T-cell (primary cell): ENCODE measurements around the gene RRP36. TPM values are rescaled to one million over a fixed set of nuclear protein-coding genes. Genes with fewer than 3 reads are reported as not detected.
A peak's percentile ranks its signal among the peaks of the same experiment; 100 is the strongest.

ENCODE experiments used
- ATAC-seq, 4 experiments: fragments of 200-7000 bp in 3 of 4; fragments of 150-1000 bp in 1 of 4; cut with Tn5 transposase; replicated peaks in 1 of 4; 1 replicate in 3 of 4; 2 replicates in 1 of 4; pipeline ENCODE4 v1.10.0; 2021; ENCODE audit warnings: moderate library complexity in 3 of 4, mild to moderate bottlenecking in 2 of 4, moderate number of reproducible peaks in 1 of 4
- CTCF ChIA-PET, 2 donors: fragments of 300-600 bp; sonication (Branson Sonifier 250); formaldehyde crosslinking; loops; one replicate each; lab custom pipeline; 2022; ENCODE audit warnings: antibody characterized with exemption in 2 of 2; lab: Charles Lee
- POLR2A ChIA-PET, 2 donors: fragments of 300-600 bp; sonication (Branson Sonifier 250); formaldehyde crosslinking; loops; one replicate each; lab custom pipeline; 2022; ENCODE audit warnings: antibody characterized with exemption in 2 of 2; lab: Charles Lee
- DNase-seq, 35 experiments: peaks; one replicate each; pipeline versions ENCODE4 v3.0.0 to v3.0.0-alpha.2; 2013 to 2023
- H3K27ac ChIP-seq: one replicate; pipeline ENCODE4 v1.5.1; 2013; ENCODE audit warnings: low read length
- H3K27me3 ChIP-seq, 2 experiments: replicated peaks in 1 of 2; 1 replicate in 1 of 2; 2 replicates in 1 of 2; pipeline versions ENCODE4 v1.6.1 to v1.7.0; 2013; ENCODE audit warnings: low read length in 1 of 2, mixed read lengths in 1 of 2; ENCODE audit not compliant: control insufficient read depth in 2 of 2, insufficient read depth in 2 of 2; ENCODE audit errors: extremely low read depth in 1 of 2
- H3K36me3 ChIP-seq, 2 donors: 1 replicate in 1 of 2; 2 replicates in 1 of 2; pipeline versions ENCODE4 v1.6.1 to v1.7.0; 2013; ENCODE audit warnings: low read length in 1 of 2; ENCODE audit not compliant: control insufficient read depth in 2 of 2, insufficient read depth in 1 of 2; ENCODE audit errors: extremely low read depth in 1 of 2
- H3K4me1 ChIP-seq, 2 experiments: 1 replicate in 1 of 2; 2 replicates in 1 of 2; pipeline versions ENCODE4 v1.6.1 to v1.7.0; 2013; ENCODE audit warnings: low read length in 2 of 2, mixed read lengths in 1 of 2; ENCODE audit not compliant: insufficient read depth in 2 of 2, control insufficient read depth in 1 of 2; ENCODE audit errors: extremely low read depth in 1 of 2
- H3K4me3 ChIP-seq, 2 donors: 1 replicate in 1 of 2; 2 replicates in 1 of 2; pipeline versions ENCODE4 v1.5.1 to v1.7.0; 2013; ENCODE audit warnings: mild to moderate bottlenecking in 2 of 2, low read length in 1 of 2, moderate library complexity in 1 of 2; ENCODE audit not compliant: control insufficient read depth in 1 of 2; ENCODE audit errors: extremely low read depth in 1 of 2
- H3K9me3 ChIP-seq: 2 replicates; pipeline ENCODE4 v1.7.0; 2013
- H3K27ac Mint-ChIP-seq, 2 donors: one replicate each; pipeline ENCODE4 v1.8.0; 2020 to 2021; ENCODE audit warnings: mild to moderate bottlenecking in 2 of 2, mixed read lengths in 2 of 2
- H3K27me3 Mint-ChIP-seq, 2 donors: one replicate each; pipeline ENCODE4 v1.8.0; 2021 to 2022; ENCODE audit warnings: mixed read lengths in 2 of 2
- H3K36me3 Mint-ChIP-seq: one replicate; pipeline ENCODE4 v1.8.0; 2021; ENCODE audit warnings: mixed read lengths
- H3K4me1 Mint-ChIP-seq, 3 donors: one replicate each; pipeline ENCODE4 v1.8.0; 2020 to 2022; ENCODE audit warnings: mixed read lengths in 3 of 3, mild to moderate bottlenecking in 1 of 3
- H3K4me3 Mint-ChIP-seq, 3 donors: one replicate each; pipeline ENCODE4 v1.8.0; 2020 to 2022; ENCODE audit warnings: mild to moderate bottlenecking in 3 of 3, mixed read lengths in 3 of 3, moderate library complexity in 3 of 3
- H3K9me3 Mint-ChIP-seq, 3 donors: one replicate each; pipeline ENCODE4 v1.8.0; 2020 to 2022; ENCODE audit warnings: mixed read lengths in 3 of 3
- WGBS: methylation state at CpG from one replicate; pipeline ENCODE4 v1.1.5; 2013; ENCODE audit warnings: missing lambda C conversion rate; ENCODE audit not compliant: insufficient coverage; 5-methylcytosine and 5-hydroxymethylcytosine counted together
- total RNA-seq, 35 experiments: library from RNA in 6 of 35; stranded (reverse) in 6 of 35; fragments of 120-200 nt in 1 of 35; gene quantifications; one replicate each; pipeline versions ENCODE4 v1.2.1 to v1.2.4 and lab custom pipeline; 2013 to 2026

Gene RRP36
- 10 to 100 TPM; 27.3 to 51.2 (median 47.3) TPM for total RNA-seq
- total RNA-seq (2013), result 56.5 TPM
- total RNA-seq (lab: John Stamatoyannopoulos, UW), result 20.7 to 105 (median 48.6) reads per million in 29 experiments

- Mint-ChIP-seq H3K9me3 (no peaks in the 10 kb centered on the region), H3K4me1 (peaks cover 28 to 44% (median 40%) of the 10 kb centered on the region in 3 donors), H3K27me3 (no peaks in the 10 kb centered on the region), H3K36me3 (peaks cover 36% of the 10 kb centered on the region), H3K4me3 (peak within 1 kb of the TSS; percentile 93 to 98 (median 96)), H3K27ac (peak within 1 kb of the TSS; percentile 84 to 92)
- DNase-seq, result peak; percentile 12 to 78 (median 56)
- no peaks in the 10 kb centered on the region for H3K9me3 ChIP-seq
- peak; percentile 89 to 92 (median 90) for ATAC-seq
- ChIA-PET CTCF (interaction anchor here in 1 of 2 donors (0.6 to 1.6 kb wide), 4 partner anchors 32 to 585 kb away, joined by 3 to 11 read pairs (median 4); partner anchors contain the start of genes CNPY3 and CUL7), POLR2A (interaction anchor here (0.6 to 0.7 kb wide), 5 partner anchors 54 to 1106 kb away, joined by 4 to 8 read pairs (median 5); partner anchors contain the start of gene TMEM63B (in 1 of the 2))
- WGBS, result under 1% methylated on average over 53 of the region's 56 CpGs
- H3K4me3 ChIP-seq, result peak within 1 kb of the TSS; percentile 94 to 95
- H3K4me1 ChIP-seq, result peaks cover 3 to 42% of the 10 kb centered on the region in 2 experiments
- no peaks in the 10 kb centered on the region for H3K27me3 ChIP-seq
- peak within 1 kb of the TSS; percentile 54 for H3K27ac ChIP-seq
- H3K36me3 ChIP-seq, result peaks cover 17 to 56% of the 10 kb centered on the region in 2 donors
Observed at GRCh38 chr6:43021270-43022047, at the start of gene RRP36. RRP36 (plus strand) TSS chr6:43021623; CDS start chr6:43021655, 32 bp downstream.

- WGBS, result 87% methylated on average over 3 of the region's 3 CpGs
- Histone ChIP-seq H3K4me3 (no peak overlapping the region), H3K4me1 (peaks cover 4 to 12% of the 10 kb centered on the region in 2 experiments), H3K27ac (no peak overlapping the region), H3K27me3 (no peaks in the 10 kb centered on the region), H3K36me3 (peaks cover 2 to 49% of the 10 kb centered on the region in 2 donors), H3K9me3 (no peaks in the 10 kb centered on the region)
- Mint-ChIP-seq H3K4me3 (no peak overlapping the region), H3K4me1 (peaks cover 15 to 19% (median 17%) of the 10 kb centered on the region in 3 donors), H3K36me3 (peaks cover 11% of the 10 kb centered on the region), H3K9me3 (no peaks in the 10 kb centered on the region), H3K27ac (no peak overlapping the region), H3K27me3 (no peaks in the 10 kb centered on the region)
- CTCF ChIA-PET, result no interaction called here
- DNase-seq (no peak), ATAC-seq (no peak)
- POLR2A ChIA-PET, result interaction anchor here in 1 of 2 donors (0.6 kb wide), 1 partner anchor 398 kb away, joined by 9 read pairs; the partner anchor contains the start of gene ZNF318
Observed at GRCh38 chr6:42971746-42972327, 49.6 kb upstream of the RRP36 start.

- H3K36me3 ChIP-seq, result peaks cover 2 to 33% of the 10 kb centered on the region in 2 donors
- POLR2A ChIA-PET, result interaction anchor here in 1 of 2 donors (1.3 kb wide), 1 partner anchor 9 kb away, joined by 3 read pairs; no protein-coding TSS in a partner anchor
- H3K4me1 ChIP-seq, result peaks cover 12 to 29% of the 10 kb centered on the region in 2 experiments
- H3K4me3 Mint-ChIP-seq, result no peak overlapping the region
- no peak for ATAC-seq
- H3K27ac Mint-ChIP-seq, result peak overlapping the region in 1 of 2 donors; percentile 24
- no peak for DNase-seq
- peaks cover 10% of the 10 kb centered on the region for H3K36me3 Mint-ChIP-seq
- no peak overlapping the region for H3K4me3 ChIP-seq
- H3K27ac ChIP-seq, result no peak overlapping the region
- H3K9me3 Mint-ChIP-seq, result no peaks in the 10 kb centered on the region
- no peaks in the 10 kb centered on the region for H3K9me3 ChIP-seq
- no peaks in the 10 kb centered on the region for H3K27me3 Mint-ChIP-seq
- peaks cover 21 to 32% (median 29%) of the 10 kb centered on the region in 3 donors for H3K4me1 Mint-ChIP-seq
- H3K27me3 ChIP-seq, result no peaks in the 10 kb centered on the region
- WGBS, result 95% methylated on average over 3 of the region's 3 CpGs
- CTCF ChIA-PET, result interaction anchor here in 1 of 2 donors (0.6 to 1.3 kb wide), 2 partner anchors 40 to 822 kb away, joined by 3 to 5 read pairs; partner anchors contain the start of genes KLHDC3 and MEA1
Observed at GRCh38 chr6:42973926-42974325, 47.5 kb upstream of the RRP36 start.

GRCh38 chr6:42974919-42975505 lies 46.4 kb upstream of the RRP36 start:
- peaks cover 17 to 36% of the 10 kb centered on the region in 2 experiments for H3K4me1 ChIP-seq
- Mint-ChIP-seq H3K4me1 (peaks cover 30 to 43% (median 40%) of the 10 kb centered on the region in 3 donors), H3K9me3 (no peaks in the 10 kb centered on the region), H3K27me3 (no peaks in the 10 kb centered on the region), H3K4me3 (no peak overlapping the region), H3K36me3 (peaks cover 7% of the 10 kb centered on the region), H3K27ac (peak overlapping the region in 1 of 2 donors; percentile 72)
- POLR2A ChIA-PET, result interaction anchor here in 1 of 2 donors (0.8 to 1.3 kb wide), 2 partner anchors 10 to 14 kb away, joined by 3 read pairs; no protein-coding TSS in a partner anchor
- peaks cover 0 to 25% of the 10 kb centered on the region in 2 donors for H3K36me3 ChIP-seq
- DNase-seq (no peak), ATAC-seq (no peak)
- H3K4me3 ChIP-seq, result no peak overlapping the region
- no peak overlapping the region for H3K27ac ChIP-seq
- H3K9me3 ChIP-seq, result no peaks in the 10 kb centered on the region
- no CpG with 5 or more reads among the region's 5 CpGs for WGBS
- CTCF ChIA-PET, result interaction anchor here (0.6 to 0.7 kb wide), 2 partner anchors 54 to 342 kb away, joined by 4 to 6 read pairs; no protein-coding TSS in a partner anchor
- H3K27me3 ChIP-seq, result no peaks in the 10 kb centered on the region

GRCh38 chr6:42978487-42978838 lies 43.0 kb upstream of the RRP36 start:
- ATAC-seq, result no peak
- H3K4me3 ChIP-seq, result peak overlapping the region; percentile 72 to 85
- peak overlapping the region; percentile 67 for H3K27ac ChIP-seq
- Mint-ChIP-seq H3K27me3 (no peaks in the 10 kb centered on the region), H3K9me3 (no peaks in the 10 kb centered on the region), H3K27ac (peak overlapping the region; percentile 75 to 81), H3K36me3 (peaks cover 3% of the 10 kb centered on the region), H3K4me1 (peaks cover 42 to 52% (median 48%) of the 10 kb centered on the region in 3 donors), H3K4me3 (peak overlapping the region; percentile 77 to 93 (median 85))
- ChIA-PET POLR2A (interaction anchor here (0.5 to 1.6 kb wide), 8 partner anchors 12 to 859 kb away, joined by 3 to 15 read pairs (median 10); partner anchors contain the start of genes BICRAL (in 1 of the 2), CNPY3 (in 1 of the 2), KLHDC3 (in 1 of the 2) and MEA1 (in 1 of the 2)), CTCF (interaction anchor here in 1 of 2 donors (0.5 to 1.1 kb wide), 5 partner anchors 10 to 42 kb away, joined by 3 to 5 read pairs (median 3); no protein-coding TSS in a partner anchor)
- whole genome bisulfite sequencing, result under 1% methylated on average over 28 of the region's 28 CpGs
- peaks cover 20 to 42% of the 10 kb centered on the region in 2 experiments for H3K4me1 ChIP-seq
- peaks cover 0 to 11% of the 10 kb centered on the region in 2 donors for H3K36me3 ChIP-seq
- peak in 4 of 35 experiments; percentile 4 to 16 (median 11) for DNase-seq
- H3K9me3 ChIP-seq, result no peaks in the 10 kb centered on the region
- H3K27me3 ChIP-seq, result no peaks in the 10 kb centered on the region
